Astrocyte (in vitro differentiated cells and primary cell): ENCODE measurements around the gene GTF2H4. TPM values are rescaled to one million over a fixed set of nuclear protein-coding genes. Genes with fewer than 3 reads are reported as not detected.

Experiments
- DNase-seq: peaks from one replicate; pipeline ENCODE4 v3.0.0-alpha.2; 2010; ENCODE audit warnings: low read depth
- FAIRE-seq: peaks from 2 replicates; lab custom pipeline; 2011; peaks lifted over from hg19 to GRCh38; lab: Jason Lieb, UNC
- H2AFZ ChIP-seq: 2 replicates; pipeline ENCODE4 v1.6.0; 2012; ENCODE audit warnings: low read depth, low read length, inconsistent platforms
- H3K27ac ChIP-seq: 2 replicates; pipeline ENCODE4 v1.5.1; 2011; ENCODE audit warnings: low read depth, low read length, inconsistent platforms
- H3K27me3 ChIP-seq: 2 replicates; pipeline ENCODE4 v1.6.0; 2011; ENCODE audit warnings: low read length, inconsistent platforms; ENCODE audit not compliant: insufficient read depth
- H3K36me3 ChIP-seq: 2 replicates; pipeline ENCODE4 v1.5.1; 2011; ENCODE audit warnings: low read length, inconsistent platforms; ENCODE audit not compliant: insufficient read depth
- H3K4me1 ChIP-seq: 2 replicates; pipeline ENCODE4 v1.5.1; 2011; ENCODE audit warnings: low read length, inconsistent platforms; ENCODE audit not compliant: insufficient read depth
- H3K4me2 ChIP-seq: 2 replicates; pipeline ENCODE4 v1.6.0; 2012; ENCODE audit warnings: low read length, inconsistent platforms
- H3K4me3 ChIP-seq: 2 replicates; pipeline ENCODE4 v1.5.1; 2011; ENCODE audit warnings: low read depth, mild to moderate bottlenecking, low read length, inconsistent platforms; ENCODE audit not compliant: insufficient read depth
- H3K79me2 ChIP-seq: 2 replicates; pipeline ENCODE4 v1.6.0; 2012; ENCODE audit warnings: mild to moderate bottlenecking, low read length, inconsistent platforms; ENCODE audit not compliant: insufficient read depth
- H3K9ac ChIP-seq: 2 replicates; pipeline ENCODE4 v1.6.0; 2012; ENCODE audit warnings: mild to moderate bottlenecking, low read length, inconsistent platforms
- H3K9me3 ChIP-seq: 2 replicates; pipeline ENCODE4 v1.5.1; 2012; ENCODE audit warnings: low read depth, mild to moderate bottlenecking, low read length, inconsistent platforms; ENCODE audit not compliant: insufficient read depth
- H4K20me1 ChIP-seq: 2 replicates; pipeline ENCODE4 v1.6.0; 2012; ENCODE audit warnings: low read length, inconsistent platforms; ENCODE audit not compliant: insufficient read depth
- H3K27ac Mint-ChIP-seq: one replicate; pipeline ENCODE4 v1.8.0; 2021; ENCODE audit warnings: mild to moderate bottlenecking, mixed read lengths; ENCODE audit not compliant: unreplicated experiment
- H3K27me3 Mint-ChIP-seq: one replicate; pipeline ENCODE4 v1.8.0; 2021; ENCODE audit warnings: low read depth, mixed read lengths; ENCODE audit not compliant: unreplicated experiment
- H3K36me3 Mint-ChIP-seq: one replicate; pipeline ENCODE4 v1.8.0; 2021; ENCODE audit warnings: low read depth, mixed read lengths; ENCODE audit not compliant: unreplicated experiment
- H3K4me1 Mint-ChIP-seq: one replicate; pipeline ENCODE4 v1.8.0; 2021; ENCODE audit warnings: low read depth, mixed read lengths; ENCODE audit not compliant: unreplicated experiment
- H3K4me3 Mint-ChIP-seq: one replicate; pipeline ENCODE4 v1.8.0; 2021; ENCODE audit warnings: mild to moderate bottlenecking, moderate library complexity, mixed read lengths; ENCODE audit not compliant: unreplicated experiment
- H3K9me3 Mint-ChIP-seq: one replicate; pipeline ENCODE4 v1.8.0; 2021; ENCODE audit warnings: mild to moderate bottlenecking, mixed read lengths; ENCODE audit not compliant: unreplicated experiment
- EZH2 ChIP-seq: IDR thresholded peaks from 2 replicates; pipeline ENCODE4 v1.6.1; 2012; ENCODE audit warnings: mild to moderate bottlenecking, low read length, inconsistent platforms; ENCODE audit not compliant: insufficient read depth
- total RNA-seq: library from RNA; stranded (reverse); gene quantifications from 2 replicates; pipeline ENCODE4 v1.2.1, GENCODE V29; 2021
- TF ChIP-seq, protein P1 (sequence below): IDR thresholded peaks from 2 replicates; pipeline ENCODE4 v1.5.1; 2011; ENCODE audit warnings: low read depth, mild to moderate bottlenecking, inconsistent platforms, low read length, moderate library complexity; ENCODE audit not compliant: insufficient read depth

Gene GTF2H4
- total RNA-seq, 1 donor from 2014 or later = 34.3 TPM

GRCh38 chr6:30882204-30882758 is 25.7 kb upstream of the GTF2H4 start:
- Mint-ChIP-seq H3K9me3 (peaks cover 2% of the 10 kb centered on the region), H3K4me1 (peaks cover 46% of the 10 kb centered on the region), H3K4me3 (peak overlapping the region; percentile 80), H3K27ac (no peak overlapping the region), H3K27me3 (no peaks in the 10 kb centered on the region), H3K36me3 (peaks cover 4% of the 10 kb centered on the region)
- Histone ChIP-seq H2AFZ (peak overlapping the region; percentile 23), H3K36me3 (no peaks in the 10 kb centered on the region), H3K4me1 (peaks cover 45% of the 10 kb centered on the region), H3K27me3 (no peaks in the 10 kb centered on the region), H3K9ac (peak overlapping the region; percentile 8), H3K4me3 (no peak overlapping the region), H3K79me2 (peaks cover 25% of the 10 kb centered on the region), H3K27ac (no peak overlapping the region), H3K9me3 (no peaks in the 10 kb centered on the region), H4K20me1 (no peaks in the 10 kb centered on the region), H3K4me2 (peak overlapping the region; percentile 42)
- DNase-seq = no peak
- no peak for FAIRE-seq
- TF ChIP-seq EZH2 = no peak
- TF ChIP-seq, protein P1, sequence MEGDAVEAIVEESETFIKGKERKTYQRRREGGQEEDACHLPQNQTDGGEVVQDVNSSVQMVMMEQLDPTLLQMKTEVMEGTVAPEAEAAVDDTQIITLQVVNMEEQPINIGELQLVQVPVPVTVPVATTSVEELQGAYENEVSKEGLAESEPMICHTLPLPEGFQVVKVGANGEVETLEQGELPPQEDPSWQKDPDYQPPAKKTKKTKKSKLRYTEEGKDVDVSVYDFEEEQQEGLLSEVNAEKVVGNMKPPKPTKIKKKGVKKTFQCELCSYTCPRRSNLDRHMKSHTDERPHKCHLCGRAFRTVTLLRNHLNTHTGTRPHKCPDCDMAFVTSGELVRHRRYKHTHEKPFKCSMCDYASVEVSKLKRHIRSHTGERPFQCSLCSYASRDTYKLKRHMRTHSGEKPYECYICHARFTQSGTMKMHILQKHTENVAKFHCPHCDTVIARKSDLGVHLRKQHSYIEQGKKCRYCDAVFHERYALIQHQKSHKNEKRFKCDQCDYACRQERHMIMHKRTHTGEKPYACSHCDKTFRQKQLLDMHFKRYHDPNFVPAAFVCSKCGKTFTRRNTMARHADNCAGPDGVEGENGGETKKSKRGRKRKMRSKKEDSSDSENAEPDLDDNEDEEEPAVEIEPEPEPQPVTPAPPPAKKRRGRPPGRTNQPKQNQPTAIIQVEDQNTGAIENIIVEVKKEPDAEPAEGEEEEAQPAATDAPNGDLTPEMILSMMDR = no peak

DNA sequence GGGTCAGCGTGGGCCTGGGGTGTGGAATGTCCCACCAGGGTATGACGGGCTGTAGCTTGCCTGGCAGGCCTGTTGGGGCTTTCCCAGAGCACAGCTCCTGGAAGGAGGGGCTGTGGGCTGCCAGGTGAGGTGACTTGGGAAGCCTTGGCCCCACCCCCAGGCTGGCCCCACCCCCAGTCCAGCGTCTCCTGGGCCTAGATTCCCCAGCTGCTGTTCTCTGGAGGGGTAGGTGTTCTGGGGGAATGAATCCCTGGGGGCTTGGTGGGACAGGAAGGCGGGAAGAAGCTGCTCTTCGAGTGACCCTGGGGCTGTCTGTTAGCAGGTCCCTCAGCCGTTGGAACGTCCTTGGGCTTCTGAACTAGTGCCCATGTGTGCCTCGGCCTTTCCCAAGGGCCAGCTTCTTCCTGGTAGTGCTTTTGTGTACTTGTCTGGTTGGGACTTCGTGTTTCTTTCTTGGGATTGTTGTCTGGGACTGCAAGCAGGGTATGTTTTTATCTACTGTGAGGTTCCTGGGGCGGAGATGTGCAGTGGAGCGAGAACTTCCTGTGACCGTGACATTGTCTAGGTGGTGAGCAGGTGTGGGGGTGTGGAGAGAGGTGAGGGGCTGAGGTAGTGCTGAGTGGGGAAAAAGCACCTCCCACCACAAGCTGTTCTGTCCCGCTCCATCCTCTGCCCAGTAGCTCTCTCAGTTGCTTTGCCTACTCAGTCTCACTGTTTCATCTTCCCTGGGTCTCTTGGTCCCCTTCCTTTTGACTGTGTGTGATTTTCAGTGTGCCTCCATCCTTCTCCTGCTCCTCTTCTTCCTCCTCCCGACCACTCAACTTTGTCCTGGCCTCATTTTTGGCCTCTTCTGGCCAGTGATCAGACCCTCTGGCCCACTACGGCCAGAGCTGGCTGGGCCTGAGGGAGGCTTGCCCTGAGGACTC is 25.0 kb upstream of the GTF2H4 start:
- peaks cover 44% of the 10 kb centered on the region for H3K4me1 Mint-ChIP-seq
- no peaks in the 10 kb centered on the region for H3K27me3 Mint-ChIP-seq
- no peaks in the 10 kb centered on the region for H4K20me1 ChIP-seq
- peak overlapping the region; percentile 80 for H3K4me3 Mint-ChIP-seq
- DNase-seq (no peak), FAIRE-seq (no peak)
- peaks cover 33% of the 10 kb centered on the region for H3K79me2 ChIP-seq
- no peaks in the 10 kb centered on the region for H3K36me3 ChIP-seq
- H3K27ac Mint-ChIP-seq = peak overlapping the region; percentile 71
- TF ChIP-seq EZH2 = no peak
- TF ChIP-seq, protein P1 = no peak
- peak overlapping the region; percentile 94 for H3K4me2 ChIP-seq
- no peaks in the 10 kb centered on the region for H3K27me3 ChIP-seq
- peaks cover 46% of the 10 kb centered on the region for H3K4me1 ChIP-seq
- no peak overlapping the region for H3K27ac ChIP-seq
- peak overlapping the region; percentile 23 for H2AFZ ChIP-seq
- H3K4me3 ChIP-seq = no peak overlapping the region
- peak overlapping the region; percentile 80 for H3K9ac ChIP-seq
- H3K9me3 ChIP-seq = no peaks in the 10 kb centered on the region
- H3K9me3 Mint-ChIP-seq = no peaks in the 10 kb centered on the region
- H3K36me3 Mint-ChIP-seq = peaks cover 4% of the 10 kb centered on the region
